HG03354 (cell line): Measurements from ENCODE around the gene TET3.

Experiments
- ATAC-seq: cut with Tn5 transposase; IDR thresholded peaks from one replicate; pipeline ENCODE4 v1.9.1; 2021; ENCODE audit warnings: mild to moderate bottlenecking; ENCODE audit not compliant: unreplicated experiment, poor library complexity, severe bottlenecking

The TET3 gene

DNA sequence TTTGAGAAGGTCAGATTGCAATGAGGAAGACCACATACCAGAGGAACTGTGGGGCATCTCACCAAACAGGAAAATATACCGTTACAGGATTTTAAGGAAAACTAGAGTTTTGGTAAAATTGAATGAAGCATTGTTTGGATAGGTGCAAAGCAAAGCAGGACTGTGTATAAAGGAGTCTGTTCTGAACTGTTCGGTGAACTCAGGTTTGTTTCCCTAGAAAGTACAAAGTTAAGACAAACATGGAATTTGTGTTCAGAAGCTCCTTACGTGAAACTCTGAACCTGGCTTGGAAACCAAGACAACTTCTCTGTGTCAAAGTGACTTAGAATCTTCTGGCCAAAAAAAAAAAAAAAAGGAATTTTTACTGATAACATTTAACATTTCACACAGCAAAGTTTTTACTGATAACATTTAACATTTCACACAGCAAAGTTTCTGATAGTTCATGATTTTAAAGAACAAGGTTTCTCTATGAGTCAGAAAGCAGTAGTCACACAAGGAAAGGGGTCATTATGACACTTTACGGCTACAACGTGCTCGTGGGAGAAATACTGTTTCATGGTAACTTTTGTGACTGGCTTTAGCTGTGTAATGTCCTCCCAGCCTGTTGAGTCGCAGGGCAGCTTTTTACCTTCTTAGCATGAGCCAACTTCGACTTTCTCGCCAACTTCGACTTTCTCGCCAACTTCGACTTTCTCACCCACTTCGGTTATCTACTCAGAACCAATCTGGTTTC, 21.2 kb upstream of the TET3 start:
- ATAC-seq: peak; percentile 55

DNA sequence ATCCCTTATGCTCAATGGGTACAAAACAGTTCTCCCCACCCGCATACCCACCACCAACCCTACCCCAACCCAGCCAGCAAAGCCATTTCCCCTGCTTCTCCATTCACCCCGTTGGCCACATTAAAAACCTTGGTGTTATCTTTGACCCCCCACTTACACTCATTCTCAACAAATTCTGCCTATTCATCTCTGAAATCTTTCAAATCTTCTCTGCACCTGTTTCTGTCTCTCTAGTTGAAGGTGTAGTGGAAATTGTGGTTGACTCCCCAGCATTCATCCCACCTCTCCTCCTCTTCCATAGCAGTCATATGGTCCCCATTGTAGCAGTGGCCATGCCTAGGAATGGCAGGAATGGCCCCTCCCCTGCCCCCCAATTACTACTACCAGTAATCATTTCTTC, 20.5 kb upstream of the TET3 start:
- no peak for ATAC-seq

DNA sequence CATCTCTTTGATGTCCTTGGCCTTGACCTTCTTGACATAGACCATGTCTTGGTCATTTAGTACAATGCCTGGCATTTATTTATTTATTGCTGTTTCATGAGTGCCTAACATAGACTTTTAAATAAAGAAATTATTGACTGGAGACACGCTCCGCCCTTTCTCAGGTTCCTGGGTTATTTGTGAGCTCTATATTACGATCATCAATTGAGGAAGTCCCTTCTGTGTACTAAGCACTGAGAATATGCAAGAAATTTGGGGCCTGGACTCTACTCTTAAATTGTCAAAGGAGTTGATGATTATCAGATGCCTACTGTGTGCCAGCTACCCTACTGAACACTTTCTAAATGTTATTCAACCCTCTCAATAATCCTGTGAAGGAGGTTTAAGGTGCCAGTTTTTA, 19.7 kb upstream of the TET3 start:
- no peak for ATAC-seq

DNA sequence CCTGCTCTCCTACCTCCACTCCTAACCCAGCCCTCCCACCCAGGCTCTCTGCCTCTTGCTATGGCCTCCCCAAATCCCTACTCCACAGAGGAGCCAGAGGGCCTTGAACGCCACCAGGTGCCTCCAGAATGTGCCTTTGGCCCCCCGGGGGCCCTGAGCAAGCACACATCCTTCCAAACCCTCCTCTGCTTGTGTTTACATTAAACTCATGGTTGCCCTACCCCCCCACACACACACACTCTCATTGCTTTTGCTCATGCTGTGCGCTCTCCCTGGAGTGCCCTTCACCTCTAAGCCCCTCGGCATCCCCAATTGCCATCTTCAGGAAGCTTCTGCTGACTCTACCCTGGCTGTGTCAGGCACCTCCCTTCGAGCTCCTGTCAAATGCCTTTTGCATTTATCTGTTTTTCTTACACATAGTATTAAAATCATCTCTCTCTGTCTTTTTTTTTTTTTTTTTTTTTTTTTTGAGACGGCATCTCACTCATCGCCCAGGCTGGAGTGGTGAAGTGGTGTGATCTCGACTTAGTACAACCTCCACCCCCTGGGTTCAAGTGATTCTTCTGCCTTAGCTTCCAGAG, 16.3 kb upstream of the TET3 start:
- ATAC-seq: no peak

DNA sequence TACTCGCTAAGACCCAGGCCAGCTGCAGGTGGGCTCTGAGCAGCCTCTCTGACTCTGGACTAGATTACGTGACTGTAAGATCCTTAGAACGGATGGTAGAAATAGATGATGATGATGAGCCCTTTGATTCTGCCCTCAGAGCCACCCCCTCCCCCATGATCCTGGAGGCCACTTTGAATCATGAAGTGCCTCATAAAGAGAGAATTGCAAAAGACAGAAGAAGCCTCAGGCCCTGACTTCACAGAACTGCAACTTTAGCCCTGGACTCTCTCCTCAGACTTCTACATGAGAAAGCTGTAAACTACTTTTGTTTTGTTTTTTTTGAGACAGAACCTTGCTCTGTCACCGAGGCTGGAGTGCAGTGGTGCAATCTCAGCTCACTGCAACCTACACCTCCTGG, 15.4 kb upstream of the TET3 start:
- ATAC-seq: no peak

DNA sequence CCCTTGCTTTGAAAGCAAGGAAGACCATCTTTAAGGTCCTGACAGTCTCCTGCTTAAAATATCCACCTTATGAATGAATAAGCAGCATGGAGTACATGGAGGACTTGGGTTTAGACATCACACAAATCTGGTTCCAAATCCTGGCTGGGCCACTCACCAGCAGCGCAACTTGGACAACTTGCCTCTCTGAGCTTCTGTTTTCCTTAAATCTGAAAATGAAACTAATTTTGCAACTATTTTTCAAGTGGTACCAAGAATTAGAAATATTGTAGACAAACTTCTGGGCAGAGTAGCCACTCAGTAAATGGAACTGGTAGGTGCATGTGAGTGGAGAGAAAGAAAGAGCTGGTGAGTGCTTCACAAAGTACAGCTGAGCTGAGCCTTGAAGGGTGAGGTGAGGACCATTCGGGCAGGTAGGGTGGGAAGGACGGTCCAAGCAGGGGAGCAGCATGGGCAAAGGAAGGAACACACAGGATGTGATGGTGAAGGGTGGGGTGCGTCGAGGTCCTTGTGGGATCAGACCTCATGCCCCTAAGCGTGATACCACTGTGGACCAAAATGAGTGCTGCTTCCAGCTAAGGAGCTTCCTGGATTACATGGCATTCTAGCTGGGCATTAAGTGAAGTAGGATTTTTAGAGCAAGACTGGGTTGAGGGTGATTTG, 14.4 kb upstream of the TET3 start:
- peak; percentile 11 for ATAC-seq

DNA sequence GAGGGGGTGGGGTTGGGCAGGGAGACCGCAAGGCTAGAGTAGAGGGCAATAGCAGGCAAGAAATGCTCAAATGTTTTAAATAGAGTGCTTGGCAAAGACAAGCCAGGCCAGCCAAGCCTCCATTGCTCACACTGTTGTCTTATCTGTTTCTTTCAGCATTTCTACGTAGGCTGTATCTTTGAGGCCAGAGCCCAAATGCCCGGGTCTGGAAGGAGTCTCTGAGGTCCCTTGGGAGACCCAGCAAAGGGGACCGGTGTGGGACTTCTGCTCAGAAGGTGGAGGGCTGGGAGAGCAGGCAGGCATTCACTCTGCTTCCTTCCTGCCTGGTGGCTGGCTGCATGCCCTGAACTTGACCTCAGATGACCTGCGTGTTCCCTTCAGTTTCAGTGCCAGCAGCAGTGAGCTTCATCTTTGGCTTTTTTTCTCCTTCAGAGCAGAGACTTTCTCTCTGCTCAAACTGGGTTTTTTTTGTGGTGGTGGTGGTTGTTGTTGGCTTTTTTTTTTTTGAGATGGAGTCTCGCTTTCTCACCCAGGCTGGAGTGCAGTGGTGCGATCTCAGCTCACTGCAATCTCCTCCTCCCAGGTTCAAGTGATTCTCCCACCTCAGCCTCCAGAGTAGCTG, 13.7 kb upstream of the TET3 start:
- ATAC-seq: peak; percentile 76

DNA sequence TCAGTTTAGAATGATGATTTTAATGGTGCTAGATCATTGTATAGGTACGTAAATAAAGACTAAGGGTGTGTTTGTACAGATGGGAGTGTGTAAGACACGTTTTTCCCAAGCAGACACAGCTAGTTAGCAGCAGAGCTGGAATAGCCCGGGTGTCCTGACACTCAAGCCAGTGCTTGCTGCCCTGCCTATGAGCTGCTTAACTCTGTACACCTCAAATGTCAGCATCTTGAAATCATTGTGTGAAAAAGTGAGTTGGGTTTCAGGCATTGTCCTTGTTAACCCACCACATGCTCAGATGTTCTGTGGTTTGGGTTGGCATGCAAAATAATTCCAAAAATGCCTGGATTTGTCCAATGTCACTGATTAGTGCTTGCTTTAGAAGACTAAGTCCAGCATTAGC, 13.0 kb upstream of the TET3 start:
- ATAC-seq: no peak

DNA sequence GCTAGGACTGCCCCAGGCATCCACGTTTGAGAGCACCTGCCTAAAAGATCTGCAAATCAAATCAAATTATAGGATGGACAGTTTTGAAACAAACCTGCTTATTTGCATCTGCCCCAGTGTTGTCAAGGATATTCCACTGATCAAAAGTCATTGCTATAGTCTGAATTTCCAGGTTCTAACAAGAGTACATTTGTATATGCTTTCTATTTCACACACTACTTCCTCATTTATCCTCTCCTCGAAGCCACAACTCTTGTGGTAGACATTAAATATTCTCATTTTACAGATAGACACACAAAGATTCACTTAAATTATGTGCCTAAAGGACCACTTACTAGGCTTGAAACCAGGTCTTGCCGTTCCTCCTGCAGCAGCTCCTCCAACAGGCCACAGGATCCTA, 11.9 kb upstream of the TET3 start:
- ATAC-seq: no peak

DNA sequence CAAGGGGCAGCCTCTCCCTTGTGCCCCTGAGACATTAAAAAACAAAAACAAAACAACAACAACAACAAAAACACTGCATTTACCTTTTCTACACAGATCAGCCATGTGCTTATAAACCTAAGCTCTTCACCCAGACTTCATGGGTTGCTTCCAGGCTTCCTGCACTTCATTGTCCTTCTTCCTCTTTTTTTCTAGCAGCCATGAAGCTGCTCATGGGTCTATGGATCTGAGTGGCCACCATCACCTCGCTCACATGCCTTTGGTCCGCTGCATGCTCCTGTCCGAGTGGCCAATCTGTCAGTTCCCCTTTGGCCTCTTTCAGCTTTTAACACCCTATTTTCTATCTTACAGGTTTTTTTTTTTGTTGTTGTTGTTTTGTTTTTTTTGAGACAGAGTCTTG, 9.0 kb upstream of the TET3 start:
- ATAC-seq: no peak

DNA sequence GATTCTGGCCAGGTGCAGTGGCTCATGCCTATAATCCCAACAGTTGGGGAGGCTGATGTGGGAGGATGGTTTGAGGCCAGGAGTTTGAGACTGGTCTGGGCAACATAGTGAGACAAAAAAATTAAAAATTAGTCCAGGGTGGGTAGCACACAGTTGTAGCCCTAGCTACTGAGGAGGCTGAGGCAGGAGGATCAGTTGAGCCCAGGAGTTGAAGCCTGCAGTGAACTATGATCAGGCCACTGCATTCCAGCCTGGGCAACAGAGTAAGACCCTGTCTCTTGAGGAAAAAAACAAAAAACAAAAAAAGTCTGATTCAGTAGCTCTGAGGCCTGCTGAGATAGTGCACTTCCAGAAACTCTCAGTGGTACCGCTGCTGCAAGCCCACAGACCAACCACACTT, 7.9 kb upstream of the TET3 start:
- no peak for ATAC-seq

DNA sequence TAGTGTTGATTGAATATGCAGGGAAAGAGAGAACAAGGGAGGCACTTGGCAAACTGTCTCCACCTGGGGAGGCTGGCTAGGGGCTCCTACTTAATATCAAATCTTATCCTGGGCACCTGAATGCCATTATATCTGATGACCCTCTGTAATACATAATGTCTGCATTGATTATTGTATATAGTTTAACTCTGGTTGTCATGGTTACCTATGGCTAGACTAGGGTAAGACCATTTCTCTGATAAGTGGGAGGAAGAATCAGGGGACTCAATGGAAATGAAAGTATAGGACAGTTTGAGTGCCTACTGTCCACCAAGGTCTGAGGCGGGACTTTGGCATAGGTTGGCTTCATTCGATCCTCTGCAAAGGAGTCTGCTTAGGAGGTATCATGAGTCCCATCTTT, 7.2 kb upstream of the TET3 start:
- no peak for ATAC-seq

DNA sequence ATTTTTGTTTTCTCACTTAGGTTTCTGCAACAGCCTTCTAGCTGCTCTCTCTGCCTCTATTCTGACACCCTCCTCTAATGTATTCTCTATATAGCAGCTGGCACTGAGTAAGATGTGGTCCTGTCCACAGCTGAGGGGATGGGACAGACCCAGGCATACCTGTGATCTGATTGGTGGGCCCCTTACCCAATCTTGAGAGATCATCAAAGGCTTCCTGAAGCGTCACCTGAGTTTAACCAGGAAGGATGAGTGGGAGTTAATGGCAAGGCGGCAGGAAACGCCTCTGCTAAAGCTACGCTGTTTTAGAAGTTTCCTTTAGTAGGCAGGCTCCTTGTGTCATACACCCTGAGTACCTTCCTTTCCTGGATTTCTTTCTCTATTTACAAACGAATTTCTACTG, 5.7 kb upstream of the TET3 start:
- peak; percentile 54 for ATAC-seq

DNA sequence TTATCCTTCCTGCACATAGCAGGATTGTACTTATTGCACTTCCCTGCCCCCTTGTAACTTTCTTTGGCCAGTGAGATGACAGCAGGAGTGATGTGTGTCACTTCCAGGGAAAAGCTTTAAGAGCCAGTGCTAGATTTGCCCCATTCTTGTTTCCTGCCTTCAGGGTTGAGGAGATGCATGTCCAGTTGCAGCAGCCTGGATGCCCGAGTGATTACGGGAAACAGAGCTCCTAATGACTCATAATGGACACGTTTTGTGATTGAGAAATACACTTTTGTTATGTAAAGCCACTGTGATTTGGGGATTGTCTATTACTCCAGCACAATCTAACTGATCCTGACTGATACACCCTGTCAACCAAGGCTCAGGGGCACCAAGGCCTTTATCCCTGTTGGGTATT, 5.0 kb upstream of the TET3 start:
- ATAC-seq: no peak

DNA sequence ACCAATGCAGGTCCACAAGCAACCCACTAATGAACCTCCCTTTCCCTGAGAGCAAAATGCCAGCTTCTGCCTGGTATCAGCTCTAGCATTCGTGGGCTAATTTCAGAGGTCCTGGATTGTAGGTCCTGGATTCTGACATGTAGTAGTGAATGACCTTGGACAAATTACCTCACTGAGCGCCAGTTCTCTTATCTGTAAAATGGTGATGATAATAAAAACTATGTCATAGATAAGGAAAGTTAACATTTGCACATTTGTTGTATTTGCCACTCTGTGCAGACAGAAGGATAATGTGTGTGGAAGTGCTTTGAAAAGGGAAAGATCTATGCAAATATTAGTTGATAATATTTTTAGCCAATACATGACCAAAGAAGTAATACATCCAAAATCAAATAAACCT, 4.1 kb upstream of the TET3 start:
- ATAC-seq: no peak

DNA sequence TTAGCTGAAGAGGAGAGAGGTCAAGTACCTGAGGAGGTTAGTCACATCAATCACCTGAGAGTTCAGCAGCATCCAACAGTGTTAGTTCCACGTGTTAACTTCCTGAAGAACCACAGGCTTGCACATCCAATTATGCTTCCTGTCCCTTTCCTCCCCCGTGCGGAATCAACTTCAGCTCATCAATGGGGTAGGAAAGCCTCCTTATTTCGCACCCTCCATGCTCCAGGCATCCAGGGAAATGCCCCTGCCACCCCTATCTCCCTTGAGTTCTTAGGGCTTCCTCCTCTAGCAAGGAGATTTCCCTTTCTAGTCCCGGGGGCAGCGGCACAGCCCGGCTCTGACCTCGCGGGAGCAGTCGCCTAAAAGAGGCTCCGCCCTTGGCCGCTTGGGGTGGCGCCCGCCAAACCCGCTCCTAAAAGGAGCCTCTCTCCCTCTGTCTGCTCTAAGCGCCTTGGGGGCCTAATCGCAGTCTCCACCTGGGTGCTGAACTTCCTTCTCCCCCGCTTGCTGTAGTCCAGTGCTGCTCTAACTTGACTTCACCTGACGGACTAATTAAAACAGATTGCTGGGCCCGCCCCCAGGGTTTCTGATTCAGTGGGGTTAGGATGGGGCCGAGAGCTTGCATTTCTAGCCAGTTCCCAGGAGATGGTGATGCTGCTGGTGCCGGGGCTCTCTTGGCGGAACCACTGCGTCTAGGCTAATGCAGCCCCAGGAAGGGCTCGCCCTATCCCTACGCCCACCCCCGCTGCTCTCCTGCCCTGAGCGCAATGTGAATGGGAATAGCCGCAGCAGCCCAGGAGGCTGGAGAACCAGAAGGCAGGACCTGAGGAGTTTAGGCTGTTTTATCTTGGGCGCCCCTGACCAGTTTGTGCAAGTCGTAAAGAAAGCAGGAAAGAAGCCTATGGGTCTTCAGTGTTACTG, 3.4 kb upstream of the TET3 start:
- peak; percentile 37 for ATAC-seq

DNA sequence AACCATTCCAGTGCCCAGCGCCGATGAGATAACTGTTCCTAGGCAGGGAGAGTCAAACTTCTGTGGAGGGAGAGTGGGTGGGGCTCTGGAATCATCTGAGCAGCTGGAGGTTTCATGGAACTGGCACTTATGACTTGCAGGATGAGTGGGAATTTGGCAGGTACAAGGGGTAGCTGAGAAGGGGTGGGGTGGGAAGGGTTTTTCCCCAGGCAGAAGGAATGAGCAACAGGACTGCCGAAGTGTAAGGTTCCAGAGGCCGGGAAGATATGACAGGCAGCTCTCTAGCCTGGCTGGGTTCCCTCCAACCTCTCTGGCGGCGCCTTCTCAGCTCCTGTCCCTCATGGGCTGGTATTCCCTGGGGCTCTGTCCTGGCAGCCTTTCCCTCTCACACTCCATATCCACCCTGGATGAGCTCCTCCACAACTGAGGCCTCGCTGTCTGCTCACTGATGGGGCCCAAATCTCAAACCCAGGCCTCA, 2.5 kb upstream of the TET3 start:
- ATAC-seq: no peak

DNA sequence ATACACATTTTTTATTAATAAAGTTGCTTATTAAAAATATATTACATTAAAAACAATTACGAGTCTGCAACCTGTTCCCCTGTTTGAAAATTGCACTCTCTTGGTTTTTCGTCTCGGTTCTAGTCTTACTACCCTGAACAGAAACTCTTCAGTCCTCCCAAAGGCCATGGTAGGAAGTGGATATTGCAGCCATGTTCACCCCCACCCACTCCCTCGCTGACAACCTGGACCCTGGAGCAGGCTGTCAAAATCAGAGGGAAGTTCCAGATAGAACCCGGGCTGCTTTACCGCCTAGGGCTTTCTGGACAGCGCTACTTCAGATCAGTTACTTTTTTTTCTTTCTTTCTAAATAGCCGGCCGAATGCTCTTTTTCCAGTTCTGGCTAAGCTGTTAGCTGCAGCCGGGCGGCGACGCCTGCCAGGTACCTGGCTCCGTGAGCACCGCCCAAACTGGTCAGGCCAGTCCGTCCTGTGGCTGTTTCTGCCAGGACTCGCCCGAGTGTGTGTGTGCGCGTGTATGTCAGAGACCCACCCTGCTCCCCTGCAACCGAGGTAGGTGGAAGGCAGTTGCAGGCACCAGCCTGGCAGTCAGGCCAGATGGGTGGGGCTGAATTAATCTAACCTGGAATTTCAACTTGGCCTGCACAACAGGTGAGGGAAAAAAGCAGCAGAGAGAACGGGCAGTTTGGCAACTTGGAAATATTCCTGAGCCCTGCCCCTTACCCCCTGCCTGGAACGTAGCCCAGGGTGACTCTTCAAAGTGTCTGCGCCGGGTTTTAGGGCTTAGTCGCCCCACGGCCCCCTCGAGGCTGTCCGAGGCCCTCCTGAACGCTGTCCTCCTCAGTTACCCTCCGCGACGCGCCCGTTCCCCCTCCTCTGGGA, 1.1 kb upstream of the TET3 start:
- ATAC-seq: peak; percentile 2

DNA sequence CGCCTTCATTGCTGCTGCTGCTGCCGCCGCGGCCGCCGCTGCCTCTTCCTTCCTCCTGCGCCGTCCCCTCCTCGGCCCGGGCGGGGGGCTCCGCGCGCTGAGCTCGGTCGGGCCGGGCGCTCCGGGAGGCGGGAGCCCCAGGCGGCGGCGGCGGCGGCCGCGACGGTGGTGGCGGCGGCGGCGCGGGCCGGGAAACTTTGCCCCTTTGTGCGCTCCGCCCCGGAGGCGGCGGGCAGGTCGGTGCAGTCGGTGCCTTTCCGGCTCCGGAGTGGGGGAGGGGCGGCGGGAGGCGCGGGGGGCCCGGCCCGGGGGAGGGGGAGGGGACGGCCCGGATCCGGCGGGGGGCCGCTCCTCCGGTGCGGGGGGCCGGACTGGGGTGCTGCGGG, 205 bp downstream of the TET3 start:
- peak; percentile 13 for ATAC-seq
